ENCODE measurements around the gene RGS18.

The RGS18 gene

DNA sequence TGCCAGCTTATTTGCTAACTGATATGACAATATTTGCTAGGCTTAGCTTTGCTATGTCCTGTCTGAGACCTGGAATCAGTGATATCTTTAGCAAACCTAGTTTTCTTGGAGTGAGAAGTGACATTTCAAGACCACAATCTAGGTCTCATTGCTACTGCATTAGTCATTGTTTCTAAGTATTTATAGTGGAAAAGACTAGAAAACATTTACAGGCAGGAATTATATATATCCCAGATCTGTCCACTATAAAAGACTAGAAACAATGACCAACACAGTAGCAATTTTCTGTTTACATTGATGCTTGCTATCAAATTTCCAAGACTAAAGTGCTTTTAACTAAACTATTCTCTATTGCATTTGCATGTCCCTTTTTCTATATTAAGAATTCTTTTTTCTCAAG, 5.0 kb upstream of the RGS18 start:
- no peaks in the 10 kb centered on the region for H3K27me3 ChIP-seq (ENCODE audit: insufficient read depth, poor library complexity, severe bottlenecking)
- no peak overlapping the region for H3K4me3 ChIP-seq (replicated peaks; ENCODE audit: insufficient read depth, low read length)
- DNase-seq (ENCODE audit: low read depth in 1 of 2, low spot score in 1 of 2): no peak
- no peak overlapping the region for H3K27ac ChIP-seq (replicated peaks)
- no peak for TF ChIP-seq REST (IDR thresholded peaks at IDR 0.05; ENCODE audit: insufficient replicate concordance, low read depth)
- no peak for TF ChIP-seq POLR2AphosphoS5 (IDR thresholded peaks at IDR 0.05; ENCODE audit: low read depth)
- TF ChIP-seq SPI1 (IDR thresholded peaks at IDR 0.05; ENCODE audit: borderline replicate concordance, low read depth): no peak
- TF ChIP-seq CTCF (IDR thresholded peaks at IDR 0.05; ENCODE audit: insufficient read depth, low read length): no peak
- TF ChIP-seq GABPA (IDR thresholded peaks at IDR 0.05; ENCODE audit: low read depth): no peak

DNA sequence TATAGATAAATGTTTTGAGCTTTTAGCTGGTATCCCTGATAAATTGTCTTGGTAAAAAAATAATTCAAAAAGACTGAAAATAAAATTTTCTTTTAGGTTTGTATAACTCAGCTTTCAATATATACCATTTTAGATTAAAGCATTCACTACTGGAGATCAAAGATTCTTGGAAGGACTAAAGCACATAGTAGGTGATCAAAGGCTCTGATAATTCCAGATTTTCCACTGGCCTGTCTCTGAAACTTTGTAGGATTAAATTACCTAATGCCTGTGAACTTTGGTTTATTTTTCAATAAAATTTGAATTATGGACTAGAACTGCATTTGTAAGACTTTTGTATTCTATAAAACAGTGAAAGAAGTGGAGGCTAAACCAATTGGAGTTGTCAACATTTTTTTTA, 1.2 kb upstream of the RGS18 start:
- no peaks in the 10 kb centered on the region for H3K27me3 ChIP-seq (ENCODE audit: insufficient read depth, poor library complexity, severe bottlenecking)
- DNase-seq (ENCODE audit: low read depth in 1 of 2, low spot score in 1 of 2): no peak
- peak overlapping the region; percentile 94 for H3K27ac ChIP-seq (replicated peaks)
- no peak for TF ChIP-seq REST (IDR thresholded peaks at IDR 0.05; ENCODE audit: insufficient replicate concordance, low read depth)
- no peak for TF ChIP-seq SPI1 (IDR thresholded peaks at IDR 0.05; ENCODE audit: borderline replicate concordance, low read depth)
- TF ChIP-seq GABPA (IDR thresholded peaks at IDR 0.05; ENCODE audit: low read depth): no peak
- no peak for TF ChIP-seq POLR2AphosphoS5 (IDR thresholded peaks at IDR 0.05; ENCODE audit: low read depth)
- TF ChIP-seq CTCF (IDR thresholded peaks at IDR 0.05; ENCODE audit: insufficient read depth, low read length): no peak
- H3K4me3 ChIP-seq (replicated peaks; ENCODE audit: insufficient read depth, low read length): no peak overlapping the region

DNA sequence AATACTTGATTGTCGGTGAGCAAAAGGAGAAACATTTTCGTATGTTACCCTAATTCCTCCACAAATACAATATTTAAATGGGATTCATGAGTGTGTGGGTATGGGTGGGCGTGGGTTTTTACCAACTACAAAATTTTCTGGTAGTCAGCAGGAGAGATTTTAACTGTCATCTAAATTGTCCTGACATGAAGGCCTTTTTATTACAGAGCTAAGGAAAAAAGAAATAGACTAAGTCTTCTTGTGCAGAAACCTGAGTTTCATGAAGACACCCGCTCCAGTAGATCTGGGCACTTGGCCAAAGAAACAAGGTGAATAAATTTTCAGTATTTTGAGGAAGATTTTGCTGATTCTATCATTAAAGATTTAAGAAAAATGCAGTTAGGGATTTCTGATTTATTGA, 752 bp downstream of the RGS18 start:
- TF ChIP-seq REST (IDR thresholded peaks at IDR 0.05; ENCODE audit: insufficient replicate concordance, low read depth): no peak
- TF ChIP-seq CTCF (IDR thresholded peaks at IDR 0.05; ENCODE audit: insufficient read depth, low read length): no peak
- no peak for TF ChIP-seq GABPA (IDR thresholded peaks at IDR 0.05; ENCODE audit: low read depth)
- TF ChIP-seq SPI1 (IDR thresholded peaks at IDR 0.05; ENCODE audit: borderline replicate concordance, low read depth): no peak
- no peak for TF ChIP-seq POLR2AphosphoS5 (IDR thresholded peaks at IDR 0.05; ENCODE audit: low read depth)
- peak overlapping the region; percentile 50 for H3K4me3 ChIP-seq (replicated peaks; ENCODE audit: insufficient read depth, low read length)
- peak in 1 of 2 experiments; percentile 28 for DNase-seq (ENCODE audit: low read depth in 1 of 2, low spot score in 1 of 2)
- no peaks in the 10 kb centered on the region for H3K27me3 ChIP-seq (ENCODE audit: insufficient read depth, poor library complexity, severe bottlenecking)
- peak overlapping the region; percentile 94 for H3K27ac ChIP-seq (replicated peaks)

All from HL-60 (cell line).